Posterior vena cava (tissue), 2 donors: ENCODE data around the gene EPS15. TPM values are rescaled to one million over a fixed set of nuclear protein-coding genes. Genes with fewer than 3 reads are reported as not detected.
"Not testable (repeated sequence)": the region's sequence is repeated elsewhere in the genome, so short reads cannot be mapped to it uniquely, and the experiment has no call there.

Experiments used
- DNase-seq: peaks from one replicate; pipeline ENCODE4 v3.0.0-alpha.2; 2020; ENCODE audit warnings: low spot score
- intact Hi-C, 2 donors: fragments of 100-400 bp; cut with DNase I; formaldehyde crosslinking; loops; one replicate each; pipeline versions ENCODE4 v1.14.1 to v1.14.2; 2022 to 2023
- total RNA-seq, 2 donors: library from RNA; stranded (reverse); fragmentation: NEBNext Ultra II Directional; extraction: Animal tissue kit (Norgen Biotek cat#: 25700); gene quantifications; one replicate each; pipeline ENCODE4 v1.2.1, GENCODE V29; 2021
- donor health status: DM: yes; HTN: yes; CAD: no.
- donor health status: DM: yes; HTN: yes; CAD: no.

The EPS15 gene
- total RNA-seq, 2 donors from 2014 or later: 79.6 to 81.1 TPM

GRCh38 chr1:51416910-51417309, 102.2 kb downstream of the EPS15 start:
- DNase-seq: no peak
- intact Hi-C loops: no loop called here

GRCh38 chr1:51415963-51416362, 103.1 kb downstream of the EPS15 start:
- no peak for DNase-seq
- intact Hi-C loops: no loop called here

GRCh38 chr1:51414811-51415210, 104.3 kb downstream of the EPS15 start:
- intact Hi-C loops: no loop called here
- no peak for DNase-seq

- intact Hi-C loops, DNase-seq: not testable (repeated sequence)
Observed at GRCh38 chr1:51411820-51412219, 107.2 kb downstream of the EPS15 start.

- DNase-seq: no peak
- intact Hi-C loops: no loop called here
Observed at GRCh38 chr1:51410568-51411460, 108.3 kb downstream of the EPS15 start.

- DNase-seq, intact Hi-C loops: not testable (repeated sequence)
Observed at GRCh38 chr1:51409755-51410541, 109.1 kb downstream of the EPS15 start.

- no peak for DNase-seq
- intact Hi-C loops: no loop called here
Observed at GRCh38 chr1:51392241-51392640, 126.8 kb downstream of the EPS15 start.

- DNase-seq, intact Hi-C loops: not testable (repeated sequence)
Observed at GRCh38 chr1:51390641-51391040, 128.4 kb downstream of the EPS15 start.

- DNase-seq, intact Hi-C loops: not testable (repeated sequence)
Observed at GRCh38 chr1:51387288-51387687, 131.8 kb downstream of the EPS15 start.

- DNase-seq, intact Hi-C loops: not testable (repeated sequence)
Observed at GRCh38 chr1:51386259-51386658, 132.8 kb downstream of the EPS15 start.

- intact Hi-C loops: no loop called here
Observed at GRCh38 chr1:51385776-51386175, 133.3 kb downstream of the EPS15 start.

GRCh38 chr1:51381964-51382363, 137.1 kb downstream of the EPS15 start:
- no peak for DNase-seq
- intact Hi-C loops: no loop called here

More at GRCh38 chr1:51385776-51386175, 133.3 kb downstream of the EPS15 start:
- DNase-seq: no peak

- intact Hi-C loops: no loop called here
- no peak for DNase-seq
Observed at GRCh38 chr1:51380936-51381335, 138.1 kb downstream of the EPS15 start.

- intact Hi-C loops: no loop called here
- no peak for DNase-seq
Observed at GRCh38 chr1:51378871-51379270, 140.2 kb downstream of the EPS15 start.

GRCh38 chr1:51373898-51374297, 145.2 kb downstream of the EPS15 start:
- intact Hi-C loops: no loop called here
- no peak for DNase-seq

- intact Hi-C loops: no loop called here
- no peak for DNase-seq
Observed at GRCh38 chr1:51372561-51372960, 146.5 kb downstream of the EPS15 start.

GRCh38 chr1:51369171-51369570, 149.9 kb downstream of the EPS15 start:
- intact Hi-C loops: no loop called here
- DNase-seq: no peak

GRCh38 chr1:51365774-51366173, 153.3 kb downstream of the EPS15 start:
- intact Hi-C loops: no loop called here
- DNase-seq: no peak

GRCh38 chr1:51359879-51360278, 159.2 kb downstream of the EPS15 start:
- intact Hi-C loops: no loop called here

GRCh38 chr1:51355382-51355781, 163.7 kb downstream of the EPS15 start:
- intact Hi-C loops: no loop called here
- DNase-seq: no peak

More at GRCh38 chr1:51359879-51360278, 159.2 kb downstream of the EPS15 start:
- DNase-seq: no peak
